ENCODE data around the gene CACNA1G.

Gene CACNA1G

DNA sequence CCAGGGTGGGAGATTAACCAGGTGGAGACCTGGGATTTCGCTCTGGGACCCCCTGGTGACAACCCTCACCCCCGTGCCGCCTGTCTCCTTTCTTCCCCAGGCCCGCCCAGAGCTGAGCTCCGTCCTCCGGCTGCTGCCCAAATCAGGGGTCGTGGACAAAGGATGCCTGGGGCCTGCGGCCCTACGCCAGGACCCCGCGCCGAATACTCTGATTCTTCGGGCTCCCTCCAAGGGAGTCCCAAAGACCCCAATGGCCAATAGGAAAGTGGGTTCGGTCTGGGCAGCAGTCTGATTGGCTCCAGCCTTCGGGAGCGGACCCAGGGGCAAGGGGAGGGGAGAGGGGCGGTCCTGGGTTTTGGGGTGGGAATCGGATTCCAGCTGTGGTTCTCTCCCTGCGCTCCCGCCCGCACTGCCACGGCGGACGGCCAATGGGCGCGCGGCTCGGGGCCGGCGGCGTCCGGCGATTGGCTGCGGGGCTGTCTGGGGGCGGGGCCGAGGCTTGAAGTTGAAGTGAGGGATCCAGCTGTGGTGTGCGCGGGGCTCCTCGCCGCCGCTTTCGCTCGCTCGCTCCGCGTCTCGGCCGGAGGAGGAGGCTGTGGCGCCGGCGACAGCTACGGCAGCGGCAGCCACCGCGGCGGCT, at the start of gene CACNA1G:
Gene CACNA1G (plus strand): TSS at position 531 of the 640 bp plus-strand sequence. CDS start 745 bp downstream, outside the sequence.
- Mint-ChIP-seq H3K9me3 (no peaks in the 10 kb centered on the region), H3K36me3 (ENCODE audit: insufficient read depth) (peaks cover 9% of the 10 kb centered on the region), H3K27ac (ENCODE audit: low read depth) (no peak within 1 kb of the TSS), H3K4me1 (peaks cover 28% of the 10 kb centered on the region), H3K27me3 (peaks cover 68% of the 10 kb centered on the region), H3K4me3 (peak within 1 kb of the TSS; percentile 76)
- ATAC-seq (replicated peaks; ENCODE audit: extremely low read depth, poor library complexity, severe bottlenecking) (peak; percentile 90), DNase-seq (ENCODE audit: low spot score in 2 of 2) (peak; percentile 70 to 76)

DNA sequence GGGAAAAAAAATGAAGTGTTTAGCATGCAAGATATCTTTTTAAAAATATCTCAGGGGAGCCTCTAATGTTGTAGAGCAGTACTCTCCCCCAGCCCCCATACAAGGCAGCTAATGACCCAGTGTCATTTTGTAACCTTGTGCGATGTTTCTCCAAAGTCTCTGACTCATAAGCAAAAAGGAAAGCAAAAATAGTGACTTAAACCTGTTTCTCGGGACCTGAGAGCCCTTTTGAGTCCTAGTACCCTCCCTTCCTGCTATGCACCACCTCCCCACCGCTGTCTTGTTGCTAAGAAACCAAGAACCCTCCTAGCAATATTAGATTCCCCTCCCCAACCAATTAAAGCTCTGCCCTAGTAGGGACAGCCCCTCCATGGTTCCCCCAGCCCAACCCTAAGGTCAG, 49.5 kb upstream of the CACNA1G start:
- peak overlapping the region; percentile 42 for H3K27ac Mint-ChIP-seq (ENCODE audit: low read depth)
- H3K36me3 Mint-ChIP-seq (ENCODE audit: insufficient read depth) = peaks cover 6% of the 10 kb centered on the region
- peaks cover 30% of the 10 kb centered on the region for H3K4me1 Mint-ChIP-seq
- no peaks in the 10 kb centered on the region for H3K9me3 Mint-ChIP-seq
- H3K27me3 Mint-ChIP-seq = no peaks in the 10 kb centered on the region
- no peak overlapping the region for H3K4me3 Mint-ChIP-seq
- DNase-seq (ENCODE audit: low spot score in 2 of 2) (peak in 1 of 2 donors; percentile 23), ATAC-seq (replicated peaks; ENCODE audit: extremely low read depth, poor library complexity, severe bottlenecking) (peak; percentile 43)

DNA sequence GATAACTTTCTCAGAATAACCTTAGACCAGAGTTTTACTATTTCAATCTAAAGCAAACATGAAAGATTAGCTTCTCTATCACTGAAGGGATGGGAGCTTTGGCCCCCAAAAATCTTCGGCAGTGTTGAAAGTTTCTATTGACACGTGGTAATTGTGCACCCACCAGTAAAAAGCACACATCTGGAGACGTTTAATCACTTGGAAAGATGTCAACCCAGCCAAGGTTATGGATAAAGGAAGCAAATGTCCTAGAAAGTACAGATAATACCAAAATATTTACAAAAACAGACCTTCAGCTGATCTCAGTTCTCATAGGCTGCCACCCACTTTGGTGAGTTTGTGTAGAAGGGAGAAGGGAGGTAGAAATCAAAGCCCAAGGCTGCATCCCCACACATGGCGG, 47.0 kb upstream of the CACNA1G start:
- Mint-ChIP-seq H3K27me3 (no peaks in the 10 kb centered on the region), H3K4me3 (no peak overlapping the region), H3K4me1 (peaks cover 24% of the 10 kb centered on the region), H3K36me3 (ENCODE audit: insufficient read depth) (peaks cover 1% of the 10 kb centered on the region), H3K9me3 (no peaks in the 10 kb centered on the region), H3K27ac (ENCODE audit: low read depth) (no peak overlapping the region)
- DNase-seq (ENCODE audit: low spot score in 2 of 2) = no peak
- no peak for ATAC-seq (replicated peaks; ENCODE audit: extremely low read depth, poor library complexity, severe bottlenecking)

DNA sequence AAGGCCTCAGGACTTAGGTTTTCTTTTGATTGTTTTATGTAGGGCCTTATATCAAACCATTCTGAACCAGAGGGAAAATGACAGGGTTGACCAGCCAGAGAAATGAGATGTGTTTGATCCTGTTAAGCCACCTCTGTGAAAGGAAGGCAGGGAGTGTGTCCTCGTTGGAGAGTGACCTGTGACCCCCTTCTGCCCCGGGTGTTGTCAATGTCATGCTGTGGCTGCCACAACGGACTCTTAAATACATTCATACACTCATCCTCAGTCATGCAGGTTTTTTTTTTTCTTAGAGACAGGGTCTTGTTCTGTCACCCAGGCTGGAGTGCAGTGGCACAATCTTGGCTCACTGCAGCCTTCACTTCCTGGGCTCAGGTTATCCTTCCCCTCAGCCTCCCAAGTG, 46.1 kb upstream of the CACNA1G start:
- no peak overlapping the region for H3K4me3 Mint-ChIP-seq

DNA sequence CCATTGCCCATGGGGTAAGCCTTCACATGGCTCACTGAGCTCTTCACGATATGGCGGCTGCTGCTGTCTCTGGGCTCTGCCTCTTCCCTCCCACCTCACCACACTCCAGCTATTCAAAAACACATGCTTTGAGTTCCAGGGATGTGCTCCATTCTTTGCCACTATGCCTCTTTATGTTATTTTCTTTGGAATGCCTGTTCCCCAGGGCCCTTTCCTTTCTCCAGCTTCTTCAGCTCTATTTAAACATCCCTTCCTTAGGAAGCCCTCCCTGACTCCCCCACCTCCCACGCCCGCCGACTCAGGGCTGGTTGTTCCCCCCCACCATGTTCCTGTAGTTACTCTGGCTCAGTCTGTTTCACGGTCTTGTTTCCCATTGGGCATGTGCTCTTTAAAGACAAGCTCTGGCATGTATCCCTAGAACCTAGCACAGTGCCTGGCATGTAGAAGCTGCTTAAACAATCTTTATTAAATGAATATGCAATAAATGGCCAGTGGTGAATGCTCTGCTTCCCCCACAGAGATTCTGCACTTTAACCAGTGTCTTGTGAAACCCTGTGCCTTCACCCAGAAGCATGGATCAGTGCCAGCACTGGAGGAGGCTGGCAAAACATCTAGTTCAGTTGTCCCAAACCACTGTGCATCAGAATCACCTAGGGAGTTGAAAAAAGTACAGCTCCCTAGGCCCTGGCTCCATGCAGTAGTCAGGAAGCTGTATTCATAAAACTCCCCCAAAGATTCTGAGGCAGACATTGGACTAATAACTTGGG, 45.4 kb upstream of the CACNA1G start:
- Mint-ChIP-seq H3K27me3 (no peaks in the 10 kb centered on the region), H3K9me3 (no peaks in the 10 kb centered on the region), H3K36me3 (ENCODE audit: insufficient read depth) (no peaks in the 10 kb centered on the region), H3K4me3 (no peak overlapping the region), H3K27ac (ENCODE audit: low read depth) (no peak overlapping the region), H3K4me1 (peaks cover 11% of the 10 kb centered on the region)
- ATAC-seq (replicated peaks; ENCODE audit: extremely low read depth, poor library complexity, severe bottlenecking) (no peak), DNase-seq (ENCODE audit: low spot score in 2 of 2) (no peak)

More for the DNA sequence above, 46.1 kb upstream of the CACNA1G start:
- Mint-ChIP-seq H3K9me3 (no peaks in the 10 kb centered on the region), H3K27me3 (no peaks in the 10 kb centered on the region), H3K27ac (ENCODE audit: low read depth) (no peak overlapping the region), H3K4me1 (peaks cover 17% of the 10 kb centered on the region), H3K36me3 (ENCODE audit: insufficient read depth) (no peaks in the 10 kb centered on the region)
- ATAC-seq (replicated peaks; ENCODE audit: extremely low read depth, poor library complexity, severe bottlenecking) (no peak), DNase-seq (ENCODE audit: low spot score in 2 of 2) (no peak)

DNA sequence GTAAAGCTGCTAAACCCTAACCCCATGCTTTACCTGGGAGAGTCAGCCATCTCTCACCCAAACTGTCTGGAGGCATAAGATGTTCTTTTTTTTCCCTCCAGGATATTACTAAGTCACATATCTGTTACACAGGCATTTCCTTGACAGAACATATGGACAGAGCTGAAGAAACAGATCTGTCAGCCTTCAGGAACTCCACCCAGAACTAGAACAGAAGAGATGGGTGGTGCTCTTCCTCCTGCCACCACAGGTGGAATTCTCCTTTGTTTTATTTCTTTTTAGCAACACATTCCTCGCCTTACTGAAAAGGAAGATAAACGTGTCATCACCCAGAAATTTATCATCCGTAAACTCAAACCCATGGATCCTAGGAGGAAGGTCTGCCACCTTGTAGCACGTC, 43.5 kb upstream of the CACNA1G start:
- H3K9me3 Mint-ChIP-seq = no peaks in the 10 kb centered on the region
- ATAC-seq (replicated peaks; ENCODE audit: extremely low read depth, poor library complexity, severe bottlenecking) (no peak), DNase-seq (ENCODE audit: low spot score in 2 of 2) (no peak)
- H3K4me3 Mint-ChIP-seq = no peak overlapping the region
- no peaks in the 10 kb centered on the region for H3K36me3 Mint-ChIP-seq (ENCODE audit: insufficient read depth)
- H3K27me3 Mint-ChIP-seq = no peaks in the 10 kb centered on the region
- H3K27ac Mint-ChIP-seq (ENCODE audit: low read depth) = no peak overlapping the region
- peaks cover under 1% of the 10 kb centered on the region for H3K4me1 Mint-ChIP-seq

DNA sequence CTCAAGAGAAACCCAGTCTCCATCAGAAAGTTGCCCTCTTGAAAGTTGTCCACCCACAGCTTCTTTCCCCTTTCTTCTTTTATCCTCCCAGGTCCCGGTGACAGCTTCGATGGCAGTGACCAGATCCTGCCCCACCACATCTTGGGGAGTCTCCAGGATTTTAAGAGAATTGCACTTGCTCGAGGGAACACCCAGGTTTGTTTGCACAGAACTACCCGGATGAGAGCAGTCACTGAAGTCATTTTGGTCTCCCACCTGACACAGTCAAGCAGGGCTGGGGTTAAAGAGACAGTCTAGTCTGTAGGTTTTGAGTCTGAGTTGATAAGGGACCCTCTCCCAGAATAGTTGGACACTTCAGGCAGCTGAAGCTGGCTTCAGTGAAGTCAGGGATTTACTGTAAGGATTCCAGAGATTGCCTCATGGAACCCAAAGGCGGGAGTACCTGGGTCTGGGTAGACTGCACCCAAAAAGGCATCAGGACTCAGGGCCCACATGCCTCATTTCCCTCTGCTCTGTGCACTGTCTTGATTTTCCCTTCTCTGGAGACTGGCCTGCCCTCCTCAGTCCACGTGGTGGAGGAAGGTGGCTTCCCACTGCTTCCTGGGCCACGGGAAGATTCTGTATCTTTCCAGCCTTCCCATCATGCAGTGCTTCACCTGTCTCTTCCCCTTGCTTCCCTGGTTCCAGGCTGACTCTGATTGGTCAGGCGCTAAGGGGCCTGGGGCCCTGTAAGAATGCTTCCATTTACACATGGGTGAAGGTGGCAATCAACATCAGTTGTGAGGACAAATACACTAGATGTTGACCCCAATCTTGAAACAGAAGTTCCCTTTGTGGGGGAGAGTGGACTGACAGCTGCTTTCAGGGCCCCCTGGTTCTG, 42.8 kb upstream of the CACNA1G start:
- Mint-ChIP-seq H3K36me3 (ENCODE audit: insufficient read depth) (no peaks in the 10 kb centered on the region), H3K4me3 (no peak overlapping the region), H3K27me3 (no peaks in the 10 kb centered on the region), H3K27ac (ENCODE audit: low read depth) (peak overlapping the region; percentile 69), H3K4me1 (no peaks in the 10 kb centered on the region), H3K9me3 (no peaks in the 10 kb centered on the region)
- no peak for DNase-seq (ENCODE audit: low spot score in 2 of 2)
- no peak for ATAC-seq (replicated peaks; ENCODE audit: extremely low read depth, poor library complexity, severe bottlenecking)

DNA sequence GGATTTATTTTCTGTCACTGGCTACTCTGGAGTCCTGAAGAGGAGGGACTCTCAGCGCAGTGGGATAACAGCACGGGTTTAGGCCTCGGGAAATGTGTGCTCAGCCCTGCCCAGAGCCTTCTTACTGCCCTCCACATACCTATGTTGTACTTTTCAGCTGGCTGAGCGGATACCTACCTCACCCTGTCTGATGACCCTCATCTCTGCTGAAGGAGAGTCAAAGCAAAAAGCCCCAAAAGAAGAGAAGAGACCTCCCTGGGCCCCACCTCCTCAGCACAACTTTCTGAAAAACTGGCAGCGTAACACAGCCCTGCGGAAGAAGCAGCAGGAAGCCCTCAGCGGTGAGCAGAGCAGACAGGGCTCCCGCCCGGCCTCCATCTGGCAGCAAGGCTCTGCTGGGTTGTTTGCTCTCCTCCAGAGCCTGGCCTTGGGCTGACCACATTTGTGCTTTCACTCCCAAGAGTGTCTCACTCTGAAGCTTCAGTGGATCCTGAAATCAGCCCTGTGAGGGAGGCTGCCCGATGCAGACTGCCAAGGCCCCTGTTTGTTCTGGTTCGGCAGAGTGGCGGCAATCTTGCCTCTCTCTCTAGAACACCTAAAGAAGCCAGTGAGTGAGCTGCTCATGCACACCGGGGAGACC, 42.0 kb upstream of the CACNA1G start:
- no peaks in the 10 kb centered on the region for H3K9me3 Mint-ChIP-seq
- no peaks in the 10 kb centered on the region for H3K36me3 Mint-ChIP-seq (ENCODE audit: insufficient read depth)
- no peaks in the 10 kb centered on the region for H3K4me1 Mint-ChIP-seq
- peak overlapping the region; percentile 69 for H3K27ac Mint-ChIP-seq (ENCODE audit: low read depth)
- ATAC-seq (replicated peaks; ENCODE audit: extremely low read depth, poor library complexity, severe bottlenecking) = no peak
- H3K27me3 Mint-ChIP-seq = no peaks in the 10 kb centered on the region
- no peak for DNase-seq (ENCODE audit: low spot score in 2 of 2)
- no peak overlapping the region for H3K4me3 Mint-ChIP-seq

DNA sequence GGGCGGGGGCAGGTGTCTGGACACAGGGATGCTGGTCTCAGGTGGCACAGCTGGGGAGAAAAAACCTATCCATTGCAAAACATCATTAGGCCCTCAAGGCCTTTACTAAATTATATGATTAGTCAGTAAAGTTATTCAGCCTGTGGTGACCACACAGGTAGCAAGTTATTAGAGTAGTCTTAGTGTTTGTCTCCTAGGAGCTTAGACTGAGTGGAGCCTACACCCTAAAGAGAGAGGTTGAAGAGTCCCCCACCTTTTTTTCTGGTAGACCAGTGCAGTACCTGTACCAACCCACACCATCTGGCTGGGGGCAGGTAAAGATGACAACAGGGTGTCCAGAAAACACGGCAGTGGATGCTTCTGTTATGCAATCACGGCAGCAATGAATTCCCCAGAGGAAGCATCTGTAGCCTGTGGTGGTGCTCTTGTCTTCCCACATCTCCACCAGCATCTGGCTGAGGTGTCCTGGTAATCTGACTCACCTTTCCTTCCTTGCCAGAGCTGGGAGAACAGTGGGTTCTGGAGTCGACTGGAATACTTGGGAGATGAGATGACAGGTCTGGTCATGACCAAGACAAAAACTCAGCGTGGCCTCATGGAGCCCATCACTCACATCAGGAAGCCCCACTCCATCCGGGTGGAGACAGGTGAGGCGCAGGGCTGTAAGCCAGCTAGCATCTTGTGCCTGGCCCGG, 41.2 kb upstream of the CACNA1G start:
- no peak overlapping the region for H3K4me3 Mint-ChIP-seq
- no peaks in the 10 kb centered on the region for H3K4me1 Mint-ChIP-seq
- H3K27ac Mint-ChIP-seq (ENCODE audit: low read depth) = no peak overlapping the region
- no peaks in the 10 kb centered on the region for H3K9me3 Mint-ChIP-seq
- DNase-seq (ENCODE audit: low spot score in 2 of 2) (no peak), ATAC-seq (replicated peaks; ENCODE audit: extremely low read depth, poor library complexity, severe bottlenecking) (no peak)
- no peaks in the 10 kb centered on the region for H3K36me3 Mint-ChIP-seq (ENCODE audit: insufficient read depth)
- no peaks in the 10 kb centered on the region for H3K27me3 Mint-ChIP-seq

DNA sequence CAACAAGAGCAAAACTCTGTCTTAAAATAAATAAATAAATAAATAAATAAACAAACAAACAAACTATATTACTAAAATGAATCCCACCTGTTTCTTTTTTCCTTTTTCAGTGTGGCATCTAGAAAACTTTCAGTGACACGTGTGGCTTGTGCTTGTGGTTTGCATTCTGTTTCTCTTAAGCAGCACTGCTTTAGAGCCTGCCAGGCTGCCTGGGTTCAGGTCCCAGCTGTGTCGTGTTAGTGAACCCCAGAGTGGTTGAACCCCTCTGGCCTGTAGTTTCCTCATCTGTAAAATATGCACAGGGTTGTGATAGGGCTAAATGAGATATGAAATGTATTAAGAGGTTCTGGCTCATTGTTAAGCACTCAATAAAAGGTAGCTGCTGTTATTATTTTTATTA, 40.0 kb upstream of the CACNA1G start:
- no peak for ATAC-seq (replicated peaks; ENCODE audit: extremely low read depth, poor library complexity, severe bottlenecking)
- H3K4me3 Mint-ChIP-seq = no peak overlapping the region
- DNase-seq (ENCODE audit: low spot score in 2 of 2) = no peak
- H3K27ac Mint-ChIP-seq (ENCODE audit: low read depth) = no peak overlapping the region
- H3K36me3 Mint-ChIP-seq (ENCODE audit: insufficient read depth) = no peaks in the 10 kb centered on the region
- H3K4me1 Mint-ChIP-seq = no peaks in the 10 kb centered on the region
- H3K27me3 Mint-ChIP-seq = no peaks in the 10 kb centered on the region
- no peaks in the 10 kb centered on the region for H3K9me3 Mint-ChIP-seq

DNA sequence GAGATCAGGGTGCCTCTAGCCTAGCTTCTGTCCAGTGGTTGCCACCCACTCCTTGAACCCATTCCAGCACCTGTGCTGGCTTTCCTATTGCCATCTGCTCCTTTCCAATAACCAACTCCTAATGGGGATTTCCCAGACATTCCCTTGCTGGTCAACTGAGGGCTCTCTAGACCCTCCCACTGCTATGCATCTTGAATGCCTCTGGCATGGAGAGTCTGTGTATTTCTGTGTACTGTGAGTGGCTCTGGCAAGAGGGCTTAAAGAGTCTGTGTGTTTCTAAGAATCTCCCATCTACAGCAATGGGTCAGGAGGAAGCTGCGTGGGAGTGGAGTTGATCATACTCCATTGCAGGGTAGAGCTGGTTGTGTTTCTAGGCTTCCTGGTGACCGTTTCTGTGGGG, 39.0 kb upstream of the CACNA1G start:
- ATAC-seq (replicated peaks; ENCODE audit: extremely low read depth, poor library complexity, severe bottlenecking) = no peak
- Mint-ChIP-seq H3K27ac (ENCODE audit: low read depth) (no peak overlapping the region), H3K4me3 (no peak overlapping the region), H3K27me3 (no peaks in the 10 kb centered on the region), H3K9me3 (no peaks in the 10 kb centered on the region), H3K36me3 (ENCODE audit: insufficient read depth) (no peaks in the 10 kb centered on the region), H3K4me1 (no peaks in the 10 kb centered on the region)
- no peak for DNase-seq (ENCODE audit: low spot score in 2 of 2)

DNA sequence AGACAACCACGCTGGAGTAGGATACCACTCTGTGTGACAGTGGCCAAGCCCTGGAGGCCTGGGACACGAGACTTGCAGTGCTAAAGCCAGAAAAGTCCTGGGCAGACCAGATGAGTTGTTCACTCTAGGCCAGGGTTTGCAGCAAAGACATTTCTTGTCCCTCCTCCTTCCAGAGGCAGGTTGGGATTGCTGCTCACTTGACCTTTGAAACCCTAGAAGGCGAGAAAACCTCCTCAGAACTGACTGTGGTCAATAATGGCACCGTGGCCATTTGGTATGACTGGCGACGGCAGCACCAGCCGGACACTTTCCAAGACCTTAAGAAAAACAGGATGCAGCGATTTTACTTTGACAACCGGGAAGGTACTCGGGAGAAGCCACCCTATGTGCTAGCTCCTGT, 37.7 kb upstream of the CACNA1G start:
- H3K27ac Mint-ChIP-seq (ENCODE audit: low read depth) = no peak overlapping the region
- no peak overlapping the region for H3K4me3 Mint-ChIP-seq
- H3K9me3 Mint-ChIP-seq = no peaks in the 10 kb centered on the region
- H3K36me3 Mint-ChIP-seq (ENCODE audit: insufficient read depth) = no peaks in the 10 kb centered on the region
- ATAC-seq (replicated peaks; ENCODE audit: extremely low read depth, poor library complexity, severe bottlenecking) (no peak), DNase-seq (ENCODE audit: low spot score in 2 of 2) (no peak)
- no peaks in the 10 kb centered on the region for H3K4me1 Mint-ChIP-seq
- H3K27me3 Mint-ChIP-seq = no peaks in the 10 kb centered on the region

All from central memory CD8-positive, alpha-beta T cell (primary cell).